Heart right ventricle (tissue), 16 donors: ENCODE data around the gene GBA2. TPM values are rescaled to one million over a fixed set of nuclear protein-coding genes. Genes with fewer than 3 reads are reported as not detected.
A peak's percentile ranks its signal among the peaks of the same experiment; 100 is the strongest.

Experiments used
- ATAC-seq, 8 donors: fragments of 200-7000 bp; cut with Tn5 transposase; one replicate each; pipeline ENCODE4 v1.9.1; 2020; ENCODE audit warnings: mild to moderate bottlenecking in 8 of 8, moderate library complexity in 8 of 8, moderate number of reproducible peaks in 1 of 8
- DNase-seq, 2 donors: peaks; one replicate each; pipeline ENCODE4 v3.0.0-alpha.2; 2020
- H3K27ac ChIP-seq, 10 donors: fragments of 200-600 bp; sonication (generic) in 2 of 10; one replicate each; pipeline versions ENCODE4 v1.5.0 to v1.8.0; 2020 to 2022; ENCODE audit warnings: mild to moderate bottlenecking in 3 of 10
- H3K27me3 ChIP-seq, 7 donors: fragments of 200-600 bp; one replicate each; pipeline ENCODE4 v1.8.0; 2021 to 2022; ENCODE audit warnings: mild to moderate bottlenecking in 2 of 7
- H3K36me3 ChIP-seq, 9 donors: fragments of 200-600 bp; sonication (generic) in 1 of 9; one replicate each; pipeline versions ENCODE4 v1.5.0 to v1.8.0; 2020 to 2022; ENCODE audit warnings: mild to moderate bottlenecking in 2 of 9
- H3K4me1 ChIP-seq, 9 donors: fragments of 200-600 bp; sonication (generic) in 1 of 9; one replicate each; pipeline versions ENCODE4 v1.5.0 to v1.8.0; 2020 to 2022; ENCODE audit warnings: mild to moderate bottlenecking in 4 of 9
- H3K4me3 ChIP-seq, 10 donors: fragments of 200-600 bp; sonication (generic) in 2 of 10; one replicate each; pipeline versions ENCODE4 v1.5.0 to v1.8.0; 2020 to 2022; ENCODE audit warnings: mild to moderate bottlenecking in 7 of 10, moderate library complexity in 2 of 10
- H3K9me3 ChIP-seq, 11 donors: fragments of 200-600 bp in 10 of 11; sonication (generic) in 2 of 11; one replicate each; pipeline versions ENCODE4 v1.5.0 to v1.8.0; 2013 to 2022; ENCODE audit warnings: mild to moderate bottlenecking in 2 of 11, control low read depth in 1 of 11, moderate library complexity in 1 of 11
- CTCF ChIP-seq, 9 donors: fragments of 200-600 bp; sonication (generic) in 2 of 9; IDR thresholded peaks; one replicate each; pipeline versions ENCODE4 v1.5.0 to v1.8.0; 2021 to 2022; ENCODE audit warnings: antibody characterized with exemption in 9 of 9, mild to moderate bottlenecking in 5 of 9, moderate library complexity in 1 of 9
- WGBS, 2 donors: extraction: QIAGEN DNeasy Blood & Tissue Kit; methylation state at CpG; one replicate each; pipeline ENCODE4 v1.1.7; 2013; ENCODE audit warnings: inconsistent platforms in 1 of 2; 5-methylcytosine and 5-hydroxymethylcytosine counted together
- intact Hi-C, 10 donors: fragments of 100-400 bp; cut with DNase I; formaldehyde crosslinking; loops; one replicate each; pipeline versions ENCODE4 v1.11.1 to v1.14.2; 2022
- polyA plus RNA-seq, 2 donors: library from polyadenylated mRNA; stranded (reverse); fragments of 200-250 nt; gene quantifications; one replicate each; pipeline ENCODE4 v1.2.3, GENCODE V29; 2013
- total RNA-seq, 10 donors: library from RNA; stranded (reverse); fragmentation: NEBNext Ultra II Directional in 3 of 10; extraction: Animal tissue kit (Norgen Biotek cat#: 25700) in 3 of 10; gene quantifications; one replicate each; pipeline versions ENCODE4 v1.2.1 to v1.2.4, GENCODE V29; 2021 to 2023
- donor health status: Arrhythmogenic right ventricular cardiomyopathy.
- donor health status: ischemic (EF 13 %, LVEDD 7.1; RV severe dilation, severe dysfunction).
- donor health status: healthy with polysubstance abuse.
- donor health status: DM: no; HTN: yes; CAD: no.
- donor health status: DM: no; HTN: no; CAD: no.
- donor health status: ischemic (EF 25% LVEDD 6.9; RV normal size, moderate dysfunction).
- donor health status: ischemic (EF 25% LVEDD 5.7; RV mildly dilated, moderate dysfunction).
- donor health status: healthy.
- donor health status: DM: yes; HTN: yes; CAD: no.
- donor health status: Ischemic cardiomyopathy.
- donor health status: ischemic (EF 35%, LVEDD 5.7; RV mildly dilated, moderate dysfunction).
- donor health status: nonischemic (EF 11% LVEDD 7.7; RV severe dilation, severe dysfunction).
- donor health status: DM: yes; HTN: yes; CAD: no.
- donor health status: PGD.
- donor health status: ischemic (EF 29% LVEDD 5.4; RV normal size, mild dysfunction).
- donor health status: nonischemic (EF 23%, LVEDD 6.1; RV moderate dilation, normal function).

The GBA2 gene
- total and polyA plus RNA-seq, 12 donors = 47.4 to 102 (median 79.5) TPM

- peaks cover 17 to 31% (median 27%) of the 10 kb centered on the region in 9 donors for H3K4me1 ChIP-seq
- H3K9me3 ChIP-seq = no peaks in the 10 kb centered on the region
- intact Hi-C loops = loop anchor here in 2 of 10 donors (10.0 kb wide), 1 partner anchor 59 kb away; the partner anchor contains the start of gene ARHGEF39 (in 2 of the 2)
- H3K27ac ChIP-seq = no peak overlapping the region
- ATAC-seq (no peak), DNase-seq (no peak)
- H3K4me3 ChIP-seq = no peak overlapping the region
- peaks cover 14 to 92% (median 65%) of the 10 kb centered on the region in 9 donors for H3K36me3 ChIP-seq
- no peak for TF ChIP-seq CTCF (IDR thresholded peaks at IDR 0.05)
- 83 to 86% methylated on average over 2 of the region's 2 CpGs for WGBS, 2 donors
- no peaks in the 10 kb centered on the region for H3K27me3 ChIP-seq
Observed at GRCh38 chr9:35723426-35723825, 25.6 kb downstream of the GBA2 start.

- H3K4me1 ChIP-seq = no peaks in the 10 kb centered on the region
- ATAC-seq = no peak
- 93 to 97% methylated on average over 4 of the region's 4 CpGs for WGBS, 2 donors
- H3K36me3 ChIP-seq = peaks cover 23 to 100% (median 98%) of the 10 kb centered on the region in 9 donors
- DNase-seq = no peak
- H3K4me3 ChIP-seq = no peak overlapping the region
- no peak for TF ChIP-seq CTCF (IDR thresholded peaks at IDR 0.05)
- no peaks in the 10 kb centered on the region for H3K9me3 ChIP-seq
- intact Hi-C loops = no loop called here
- H3K27me3 ChIP-seq = no peaks in the 10 kb centered on the region
- H3K27ac ChIP-seq = no peak overlapping the region
Observed at GRCh38 chr9:35719546-35719945, 29.5 kb downstream of the GBA2 start.

GRCh38 chr9:35718721-35719511 lies 30.1 kb downstream of the GBA2 start:
- no peak overlapping the region for H3K4me3 ChIP-seq
- H3K4me1 ChIP-seq = no peaks in the 10 kb centered on the region
- H3K9me3 ChIP-seq = no peaks in the 10 kb centered on the region
- no peak for TF ChIP-seq CTCF (IDR thresholded peaks at IDR 0.05)
- H3K27me3 ChIP-seq = no peaks in the 10 kb centered on the region
- intact Hi-C loops = no loop called here
- DNase-seq (no peak), ATAC-seq (peak in 2 of 8 donors; percentile 6 to 12)
- peaks cover 25 to 100% (median 98%) of the 10 kb centered on the region in 9 donors for H3K36me3 ChIP-seq
- no peak overlapping the region for H3K27ac ChIP-seq
- WGBS, 2 donors = 91 to 92% methylated on average over 15 of the region's 15 CpGs

- intact Hi-C loops = no loop called here
- ATAC-seq (no peak), DNase-seq (no peak)
- TF ChIP-seq CTCF (IDR thresholded peaks at IDR 0.05) = no peak
- no peaks in the 10 kb centered on the region for H3K27me3 ChIP-seq
- H3K4me3 ChIP-seq = no peak overlapping the region
- no peaks in the 10 kb centered on the region for H3K4me1 ChIP-seq
- H3K36me3 ChIP-seq = peaks cover 26 to 100% (median 100%) of the 10 kb centered on the region in 9 donors
- no peaks in the 10 kb centered on the region for H3K9me3 ChIP-seq
- 91 to 94% methylated on average over 14 of the region's 14 CpGs for WGBS, 2 donors
- no peak overlapping the region for H3K27ac ChIP-seq
Observed at GRCh38 chr9:35717132-35717870, 31.7 kb downstream of the GBA2 start.
